GM23338 (cell line): ENCODE data around the gene TESMIN. TPM values are rescaled to one million over a fixed set of nuclear protein-coding genes. Genes with fewer than 3 reads are reported as not detected.

Experiments
- ATAC-seq: fragments of 200-7000 bp; cut with Tn5 transposase; 3 replicates; pipeline ENCODE4 v1.9.1; 2020
- DNase-seq: peaks from one replicate; pipeline ENCODE4 v3.0.0-alpha.2; 2015; ENCODE audit warnings: low spot score
- H2AFZ ChIP-seq: fragments of 200-600 bp; sonication (generic); 2 replicates; pipeline ENCODE4 v1.8.0; 2016; ENCODE audit warnings: antibody characterized with exemption, mild to moderate bottlenecking, moderate library complexity
- H3F3A ChIP-seq: fragments of 200-600 bp; sonication (generic); replicated peaks from 2 replicates; pipeline ENCODE4 v1.8.0; 2017; ENCODE audit warnings: antibody characterized with exemption, mixed run types, low read depth
- H3K27ac ChIP-seq: fragments of 200-600 bp; sonication (generic); 2 replicates; pipeline ENCODE4 v1.6.1; 2016; ENCODE audit warnings: low read depth
- H3K27me3 ChIP-seq: fragments of 200-600 bp; sonication (generic); 2 replicates; pipeline ENCODE4 v1.8.0; 2016; ENCODE audit warnings: mild to moderate bottlenecking, mixed run types, moderate library complexity; ENCODE audit not compliant: insufficient read depth
- H3K36me3 ChIP-seq: fragments of 200-600 bp; sonication (generic); 2 replicates; pipeline ENCODE4 v1.8.0; 2016; ENCODE audit warnings: mild to moderate bottlenecking; ENCODE audit not compliant: insufficient read depth
- H3K4me1 ChIP-seq: fragments of 200-600 bp; sonication (generic); 2 replicates; pipeline ENCODE4 v1.8.0; 2016; ENCODE audit warnings: mild to moderate bottlenecking, moderate library complexity; ENCODE audit not compliant: insufficient read depth
- H3K4me2 ChIP-seq: fragments of 200-600 bp; sonication (generic); 2 replicates; pipeline ENCODE4 v1.7.1; 2017; ENCODE audit warnings: mixed run types
- H3K4me3 ChIP-seq: fragments of 200-600 bp; sonication (generic); 2 replicates; pipeline ENCODE4 v1.6.1; 2016; ENCODE audit warnings: mixed run types
- H3K79me2 ChIP-seq: fragments of 200-600 bp; sonication (generic); replicated peaks from 2 replicates; pipeline ENCODE4 v1.8.0; 2017; ENCODE audit warnings: mild to moderate bottlenecking; ENCODE audit not compliant: insufficient read depth
- H3K9me2 ChIP-seq: fragments of 200-600 bp; sonication (generic); 2 replicates; pipeline ENCODE4 v1.8.0; 2017; ENCODE audit not compliant: insufficient read depth
- H4K20me1 ChIP-seq: fragments of 200-600 bp; sonication (generic); replicated peaks from 2 replicates; pipeline ENCODE4 v1.8.0; 2017; ENCODE audit warnings: mild to moderate bottlenecking; ENCODE audit not compliant: insufficient read depth
- H3K27ac Mint-ChIP-seq: 2 replicates; pipeline ENCODE4 v1.8.0; 2020; ENCODE audit warnings: inconsistent platforms, mild to moderate bottlenecking, moderate library complexity, mixed read lengths
- H3K27me3 Mint-ChIP-seq: 3 replicates; pipeline ENCODE4 v1.8.0; 2022; ENCODE audit warnings: low read depth, mild to moderate bottlenecking, moderate library complexity, mixed read lengths, inconsistent platforms; ENCODE audit not compliant: insufficient read depth, poor library complexity
- H3K36me3 Mint-ChIP-seq: 3 replicates; pipeline ENCODE4 v1.8.0; 2021; ENCODE audit warnings: low read depth, mild to moderate bottlenecking, inconsistent platforms, moderate library complexity, mixed read lengths
- H3K4me1 Mint-ChIP-seq: 3 replicates; pipeline ENCODE4 v1.8.0; 2020; ENCODE audit warnings: mild to moderate bottlenecking, inconsistent platforms, mixed read lengths
- H3K4me3 Mint-ChIP-seq: 3 replicates; pipeline ENCODE4 v1.8.0; 2021; ENCODE audit warnings: moderate library complexity, mild to moderate bottlenecking, inconsistent platforms, mixed read lengths
- H3K9me3 Mint-ChIP-seq: 3 replicates; pipeline ENCODE4 v1.8.0; 2020; ENCODE audit warnings: moderate library complexity, mild to moderate bottlenecking, inconsistent platforms, mixed read lengths
- EZH2 ChIP-seq: fragments of 200-600 bp; sonication (generic); IDR thresholded peaks from one replicate; pipeline ENCODE4 v1.8.0; 2017; ENCODE audit warnings: antibody characterized with exemption, mild to moderate bottlenecking, low read depth; ENCODE audit not compliant: unreplicated experiment
- EZH2phosphoT487 ChIP-seq: fragments of 200-600 bp; sonication (generic); IDR thresholded peaks from one replicate; pipeline ENCODE4 v1.8.1; 2018; ENCODE audit warnings: antibody characterized with exemption; ENCODE audit not compliant: unreplicated experiment
- STAT1 ChIP-seq: IDR thresholded peaks from one replicate; pipeline ENCODE4 v1.6.1; 2016; ENCODE audit warnings: antibody characterized with exemption; ENCODE audit not compliant: unreplicated experiment
- ZNF114 ChIP-seq: fragments of 250-450 bp; sonication (Bioruptor Pico); IDR thresholded peaks from 2 replicates; pipeline ENCODE4 v1.5.0; 2020; ENCODE audit warnings: mild to moderate bottlenecking, moderate library complexity
- ZNF331 ChIP-seq: fragments of 250-450 bp; sonication (Bioruptor Pico); IDR thresholded peaks from 2 replicates; pipeline ENCODE4 v1.5.0; 2020; ENCODE audit warnings: low read depth, mild to moderate bottlenecking, moderate library complexity
- polyA plus RNA-seq: library from polyadenylated mRNA; unstranded; fragments of >200 nt; fragmentation: Nextera tagmentation; extraction: Ambion mirVana; gene quantifications from 2 replicates; pipeline ENCODE4 v1.2.1, GENCODE V29; 2016
- total RNA-seq: library from RNA; depleted of rRNA; stranded (reverse); fragments of >200 nt; shearing (Covaris generic); gene quantifications from 2 replicates; pipeline ENCODE4 v1.2.3, GENCODE V29; 2014
- TF ChIP-seq, protein P1 (sequence below), 2 experiments: fragments of 200-600 bp in 1 of 2; sonication (generic) in 1 of 2; conservative IDR thresholded peaks; 2 replicates each; pipeline versions ENCODE4 v1.5.1 to v1.6.1; 2016 to 2017; ENCODE audit warnings: antibody characterized with exemption in 2 of 2, low read depth in 2 of 2, mild to moderate bottlenecking in 2 of 2, moderate library complexity in 1 of 2
- TF ChIP-seq, protein P2 (sequence below): fragments of 250-450 bp; sonication (Bioruptor Pico); IDR thresholded peaks from 2 replicates; pipeline ENCODE4 v1.5.0; 2020; ENCODE audit warnings: mild to moderate bottlenecking, moderate library complexity
- TF ChIP-seq, protein P3 (sequence below): IDR thresholded peaks from 2 replicates; pipeline ENCODE4 v1.6.1; 2016; ENCODE audit warnings: antibody characterized with exemption
- TF ChIP-seq, protein P4 (sequence below): IDR thresholded peaks from one replicate; pipeline ENCODE4 v1.6.1; 2018; ENCODE audit warnings: antibody characterized with exemption; ENCODE audit not compliant: unreplicated experiment

TESMIN gene
- total and polyA plus RNA-seq, 2 experiments from 2014 or later, result 54.5 to 64.6 TPM

DNA sequence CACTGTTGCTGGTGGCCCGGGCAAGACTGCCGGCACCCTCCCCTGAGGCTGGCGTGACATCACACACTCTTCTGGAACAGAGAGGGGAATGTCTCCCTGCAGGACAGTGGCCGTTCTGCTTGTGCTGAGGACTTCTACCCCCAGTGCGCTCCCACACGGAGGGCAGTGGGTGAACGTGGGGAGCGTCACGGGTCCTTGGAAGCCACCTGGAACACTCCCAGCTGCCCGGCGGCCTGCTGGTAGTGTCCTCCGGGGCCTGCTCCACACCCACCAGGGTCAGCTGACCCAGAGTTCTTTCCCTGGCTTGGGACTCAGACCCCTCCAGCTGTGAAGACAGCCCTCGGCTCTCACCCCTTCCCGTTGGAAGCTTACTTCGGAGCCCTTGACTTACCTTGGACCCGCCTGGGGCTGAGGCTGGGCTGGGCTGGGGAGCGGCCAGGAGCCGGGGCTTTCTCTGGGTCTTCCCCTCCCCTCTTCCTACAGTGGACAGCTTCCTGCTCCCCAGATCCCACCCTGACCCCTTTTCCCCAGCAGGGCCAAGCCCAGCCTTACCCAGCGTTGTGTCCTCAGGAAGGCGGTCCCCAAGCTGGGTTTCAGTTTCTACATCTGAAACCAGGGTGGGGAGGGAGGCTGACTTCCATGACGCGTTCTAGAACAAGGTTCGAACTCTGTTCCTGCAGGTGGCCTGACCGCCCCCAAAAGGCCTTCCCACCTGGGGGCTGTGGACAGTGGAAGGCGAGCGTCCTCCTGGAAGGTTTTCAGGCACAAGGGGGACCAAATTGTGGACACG is 81.8 kb downstream of the TESMIN start:
- no peaks in the 10 kb centered on the region for H3K79me2 ChIP-seq
- Mint-ChIP-seq H3K9me3 (no peaks in the 10 kb centered on the region), H3K4me3 (no peak overlapping the region), H3K27ac (no peak overlapping the region), H3K36me3 (no peaks in the 10 kb centered on the region), H3K4me1 (peaks cover 13% of the 10 kb centered on the region), H3K27me3 (peaks cover 6% of the 10 kb centered on the region)
- DNase-seq (no peak), ATAC-seq (no peak; the same call in 2 of the 3 replicates)
- H4K20me1 ChIP-seq, result no peaks in the 10 kb centered on the region
- H3K4me3 ChIP-seq, result no peak overlapping the region
- H2AFZ ChIP-seq, result no peak overlapping the region
- no peaks in the 10 kb centered on the region; the same call in 1 of the 2 replicates for H3K4me1 ChIP-seq
- no peaks in the 10 kb centered on the region for H3K9me2 ChIP-seq
- TF ChIP-seq, protein P1, sequence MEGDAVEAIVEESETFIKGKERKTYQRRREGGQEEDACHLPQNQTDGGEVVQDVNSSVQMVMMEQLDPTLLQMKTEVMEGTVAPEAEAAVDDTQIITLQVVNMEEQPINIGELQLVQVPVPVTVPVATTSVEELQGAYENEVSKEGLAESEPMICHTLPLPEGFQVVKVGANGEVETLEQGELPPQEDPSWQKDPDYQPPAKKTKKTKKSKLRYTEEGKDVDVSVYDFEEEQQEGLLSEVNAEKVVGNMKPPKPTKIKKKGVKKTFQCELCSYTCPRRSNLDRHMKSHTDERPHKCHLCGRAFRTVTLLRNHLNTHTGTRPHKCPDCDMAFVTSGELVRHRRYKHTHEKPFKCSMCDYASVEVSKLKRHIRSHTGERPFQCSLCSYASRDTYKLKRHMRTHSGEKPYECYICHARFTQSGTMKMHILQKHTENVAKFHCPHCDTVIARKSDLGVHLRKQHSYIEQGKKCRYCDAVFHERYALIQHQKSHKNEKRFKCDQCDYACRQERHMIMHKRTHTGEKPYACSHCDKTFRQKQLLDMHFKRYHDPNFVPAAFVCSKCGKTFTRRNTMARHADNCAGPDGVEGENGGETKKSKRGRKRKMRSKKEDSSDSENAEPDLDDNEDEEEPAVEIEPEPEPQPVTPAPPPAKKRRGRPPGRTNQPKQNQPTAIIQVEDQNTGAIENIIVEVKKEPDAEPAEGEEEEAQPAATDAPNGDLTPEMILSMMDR (conservative IDR thresholded peaks at IDR 0.05; ENCODE audit: low read depth in 2 of 2), result no peak
- TF ChIP-seq, protein P2, sequence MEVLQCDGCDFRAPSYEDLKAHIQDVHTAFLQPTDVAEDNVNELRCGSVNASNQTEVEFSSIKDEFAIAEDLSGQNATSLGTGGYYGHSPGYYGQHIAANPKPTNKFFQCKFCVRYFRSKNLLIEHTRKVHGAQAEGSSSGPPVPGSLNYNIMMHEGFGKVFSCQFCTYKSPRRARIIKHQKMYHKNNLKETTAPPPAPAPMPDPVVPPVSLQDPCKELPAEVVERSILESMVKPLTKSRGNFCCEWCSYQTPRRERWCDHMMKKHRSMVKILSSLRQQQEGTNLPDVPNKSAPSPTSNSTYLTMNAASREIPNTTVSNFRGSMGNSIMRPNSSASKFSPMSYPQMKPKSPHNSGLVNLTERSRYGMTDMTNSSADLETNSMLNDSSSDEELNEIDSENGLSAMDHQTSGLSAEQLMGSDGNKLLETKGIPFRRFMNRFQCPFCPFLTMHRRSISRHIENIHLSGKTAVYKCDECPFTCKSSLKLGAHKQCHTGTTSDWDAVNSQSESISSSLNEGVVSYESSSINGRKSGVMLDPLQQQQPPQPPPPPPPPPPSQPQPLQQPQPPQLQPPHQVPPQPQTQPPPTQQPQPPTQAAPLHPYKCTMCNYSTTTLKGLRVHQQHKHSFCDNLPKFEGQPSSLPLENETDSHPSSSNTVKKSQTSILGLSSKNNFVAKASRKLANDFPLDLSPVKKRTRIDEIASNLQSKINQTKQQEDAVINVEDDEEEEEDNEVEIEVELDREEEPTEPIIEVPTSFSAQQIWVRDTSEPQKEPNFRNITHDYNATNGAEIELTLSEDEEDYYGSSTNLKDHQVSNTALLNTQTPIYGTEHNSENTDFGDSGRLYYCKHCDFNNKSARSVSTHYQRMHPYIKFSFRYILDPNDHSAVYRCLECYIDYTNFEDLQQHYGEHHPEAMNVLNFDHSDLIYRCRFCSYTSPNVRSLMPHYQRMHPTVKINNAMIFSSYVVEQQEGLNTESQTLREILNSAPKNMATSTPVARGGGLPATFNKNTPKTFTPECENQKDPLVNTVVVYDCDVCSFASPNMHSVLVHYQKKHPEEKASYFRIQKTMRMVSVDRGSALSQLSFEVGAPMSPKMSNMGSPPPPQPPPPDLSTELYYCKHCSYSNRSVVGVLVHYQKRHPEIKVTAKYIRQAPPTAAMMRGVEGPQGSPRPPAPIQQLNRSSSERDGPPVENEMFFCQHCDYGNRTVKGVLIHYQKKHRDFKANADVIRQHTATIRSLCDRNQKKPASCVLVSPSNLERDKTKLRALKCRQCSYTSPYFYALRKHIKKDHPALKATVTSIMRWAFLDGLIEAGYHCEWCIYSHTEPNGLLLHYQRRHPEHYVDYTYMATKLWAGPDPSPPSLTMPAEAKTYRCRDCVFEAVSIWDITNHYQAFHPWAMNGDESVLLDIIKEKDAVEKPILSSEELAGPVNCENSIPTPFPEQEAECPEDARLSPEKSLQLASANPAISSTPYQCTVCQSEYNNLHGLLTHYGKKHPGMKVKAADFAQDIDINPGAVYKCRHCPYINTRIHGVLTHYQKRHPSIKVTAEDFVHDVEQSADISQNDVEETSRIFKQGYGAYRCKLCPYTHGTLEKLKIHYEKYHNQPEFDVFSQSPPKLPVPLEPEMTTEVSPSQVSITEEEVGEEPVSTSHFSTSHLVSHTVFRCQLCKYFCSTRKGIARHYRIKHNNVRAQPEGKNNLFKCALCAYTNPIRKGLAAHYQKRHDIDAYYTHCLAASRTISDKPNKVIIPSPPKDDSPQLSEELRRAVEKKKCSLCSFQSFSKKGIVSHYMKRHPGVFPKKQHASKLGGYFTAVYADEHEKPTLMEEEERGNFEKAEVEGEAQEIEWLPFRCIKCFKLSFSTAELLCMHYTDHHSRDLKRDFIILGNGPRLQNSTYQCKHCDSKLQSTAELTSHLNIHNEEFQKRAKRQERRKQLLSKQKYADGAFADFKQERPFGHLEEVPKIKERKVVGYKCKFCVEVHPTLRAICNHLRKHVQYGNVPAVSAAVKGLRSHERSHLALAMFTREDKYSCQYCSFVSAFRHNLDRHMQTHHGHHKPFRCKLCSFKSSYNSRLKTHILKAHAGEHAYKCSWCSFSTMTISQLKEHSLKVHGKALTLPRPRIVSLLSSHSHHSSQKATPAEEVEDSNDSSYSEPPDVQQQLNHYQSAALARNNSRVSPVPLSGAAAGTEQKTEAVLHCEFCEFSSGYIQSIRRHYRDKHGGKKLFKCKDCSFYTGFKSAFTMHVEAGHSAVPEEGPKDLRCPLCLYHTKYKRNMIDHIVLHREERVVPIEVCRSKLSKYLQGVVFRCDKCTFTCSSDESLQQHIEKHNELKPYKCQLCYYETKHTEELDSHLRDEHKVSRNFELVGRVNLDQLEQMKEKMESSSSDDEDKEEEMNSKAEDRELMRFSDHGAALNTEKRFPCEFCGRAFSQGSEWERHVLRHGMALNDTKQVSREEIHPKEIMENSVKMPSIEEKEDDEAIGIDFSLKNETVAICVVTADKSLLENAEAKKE (CRISPR knock-in tag), result no peak
- TF ChIP-seq STAT1 (no peak), ZNF331 (CRISPR knock-in tag) (no peak), ZNF114 (CRISPR knock-in tag) (no peak), EZH2 (no peak), EZH2phosphoT487 (no peak)
- TF ChIP-seq, protein P3, sequence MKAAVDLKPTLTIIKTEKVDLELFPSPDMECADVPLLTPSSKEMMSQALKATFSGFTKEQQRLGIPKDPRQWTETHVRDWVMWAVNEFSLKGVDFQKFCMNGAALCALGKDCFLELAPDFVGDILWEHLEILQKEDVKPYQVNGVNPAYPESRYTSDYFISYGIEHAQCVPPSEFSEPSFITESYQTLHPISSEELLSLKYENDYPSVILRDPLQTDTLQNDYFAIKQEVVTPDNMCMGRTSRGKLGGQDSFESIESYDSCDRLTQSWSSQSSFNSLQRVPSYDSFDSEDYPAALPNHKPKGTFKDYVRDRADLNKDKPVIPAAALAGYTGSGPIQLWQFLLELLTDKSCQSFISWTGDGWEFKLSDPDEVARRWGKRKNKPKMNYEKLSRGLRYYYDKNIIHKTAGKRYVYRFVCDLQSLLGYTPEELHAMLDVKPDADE, result no peak
- TF ChIP-seq, protein P4, sequence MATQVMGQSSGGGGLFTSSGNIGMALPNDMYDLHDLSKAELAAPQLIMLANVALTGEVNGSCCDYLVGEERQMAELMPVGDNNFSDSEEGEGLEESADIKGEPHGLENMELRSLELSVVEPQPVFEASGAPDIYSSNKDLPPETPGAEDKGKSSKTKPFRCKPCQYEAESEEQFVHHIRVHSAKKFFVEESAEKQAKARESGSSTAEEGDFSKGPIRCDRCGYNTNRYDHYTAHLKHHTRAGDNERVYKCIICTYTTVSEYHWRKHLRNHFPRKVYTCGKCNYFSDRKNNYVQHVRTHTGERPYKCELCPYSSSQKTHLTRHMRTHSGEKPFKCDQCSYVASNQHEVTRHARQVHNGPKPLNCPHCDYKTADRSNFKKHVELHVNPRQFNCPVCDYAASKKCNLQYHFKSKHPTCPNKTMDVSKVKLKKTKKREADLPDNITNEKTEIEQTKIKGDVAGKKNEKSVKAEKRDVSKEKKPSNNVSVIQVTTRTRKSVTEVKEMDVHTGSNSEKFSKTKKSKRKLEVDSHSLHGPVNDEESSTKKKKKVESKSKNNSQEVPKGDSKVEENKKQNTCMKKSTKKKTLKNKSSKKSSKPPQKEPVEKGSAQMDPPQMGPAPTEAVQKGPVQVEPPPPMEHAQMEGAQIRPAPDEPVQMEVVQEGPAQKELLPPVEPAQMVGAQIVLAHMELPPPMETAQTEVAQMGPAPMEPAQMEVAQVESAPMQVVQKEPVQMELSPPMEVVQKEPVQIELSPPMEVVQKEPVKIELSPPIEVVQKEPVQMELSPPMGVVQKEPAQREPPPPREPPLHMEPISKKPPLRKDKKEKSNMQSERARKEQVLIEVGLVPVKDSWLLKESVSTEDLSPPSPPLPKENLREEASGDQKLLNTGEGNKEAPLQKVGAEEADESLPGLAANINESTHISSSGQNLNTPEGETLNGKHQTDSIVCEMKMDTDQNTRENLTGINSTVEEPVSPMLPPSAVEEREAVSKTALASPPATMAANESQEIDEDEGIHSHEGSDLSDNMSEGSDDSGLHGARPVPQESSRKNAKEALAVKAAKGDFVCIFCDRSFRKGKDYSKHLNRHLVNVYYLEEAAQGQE, result no peak
- H3F3A ChIP-seq, result no peaks in the 10 kb centered on the region
- no peaks in the 10 kb centered on the region for H3K27me3 ChIP-seq
- H3K36me3 ChIP-seq, result no peaks in the 10 kb centered on the region
- no peak overlapping the region for H3K27ac ChIP-seq
- H3K4me2 ChIP-seq, result no peak overlapping the region
